HG03571 (cell line): Measurements from ENCODE around the gene BAIAP2L1.
"Not testable (repeated sequence)": the region's sequence is repeated elsewhere in the genome, so short reads cannot be mapped to it uniquely, and the experiment has no call there.

ENCODE experiments used
- ATAC-seq: cut with Tn5 transposase; IDR thresholded peaks from one replicate; pipeline ENCODE4 v1.9.1; 2021; ENCODE audit not compliant: unreplicated experiment

The BAIAP2L1 gene

GRCh38 chr7:98400542-98401340, at the start of gene BAIAP2L1:
TSS of gene BAIAP2L1 (minus strand) at chr7:98401090. CDS start at chr7:98400852, 238 bp downstream.
- ATAC-seq, result peak; percentile 77

- ATAC-seq, result no peak
Observed at GRCh38 chr7:98448766-98449165, 47.9 kb upstream of the BAIAP2L1 start.

- ATAC-seq, result not testable (repeated sequence)
Observed at GRCh38 chr7:98440992-98441391, 40.1 kb upstream of the BAIAP2L1 start.

GRCh38 chr7:98439484-98439883, 38.6 kb upstream of the BAIAP2L1 start:
- no peak for ATAC-seq

- no peak for ATAC-seq
Observed at GRCh38 chr7:98434087-98434486, 33.2 kb upstream of the BAIAP2L1 start.

- ATAC-seq, result no peak
Observed at GRCh38 chr7:98429799-98430198, 28.9 kb upstream of the BAIAP2L1 start.

- ATAC-seq, result no peak
Observed at GRCh38 chr7:98423043-98423442, 22.2 kb upstream of the BAIAP2L1 start.

GRCh38 chr7:98420966-98421612, 20.2 kb upstream of the BAIAP2L1 start:
- no peak for ATAC-seq

GRCh38 chr7:98419988-98420387, 19.1 kb upstream of the BAIAP2L1 start:
- not testable (repeated sequence) for ATAC-seq

- ATAC-seq, result not testable (repeated sequence)
Observed at GRCh38 chr7:98419316-98419691, 18.4 kb upstream of the BAIAP2L1 start.

- no peak for ATAC-seq
Observed at GRCh38 chr7:98418636-98419315, 17.9 kb upstream of the BAIAP2L1 start.

- ATAC-seq, result no peak
Observed at GRCh38 chr7:98418271-98418635, 17.4 kb upstream of the BAIAP2L1 start.

- ATAC-seq, result not testable (repeated sequence)
Observed at GRCh38 chr7:98417604-98418270, 16.8 kb upstream of the BAIAP2L1 start.

- no peak for ATAC-seq
Observed at GRCh38 chr7:98414205-98414900, 13.5 kb upstream of the BAIAP2L1 start.

GRCh38 chr7:98413655-98414054, 12.8 kb upstream of the BAIAP2L1 start:
- not testable (repeated sequence) for ATAC-seq

GRCh38 chr7:98409843-98410242, 9.0 kb upstream of the BAIAP2L1 start:
- no peak for ATAC-seq

GRCh38 chr7:98408146-98408545, 7.3 kb upstream of the BAIAP2L1 start:
- ATAC-seq, result not testable (repeated sequence)

- ATAC-seq, result no peak
Observed at GRCh38 chr7:98406827-98407226, 5.9 kb upstream of the BAIAP2L1 start.

- no peak for ATAC-seq
Observed at GRCh38 chr7:98404840-98405239, 4.0 kb upstream of the BAIAP2L1 start.

GRCh38 chr7:98399890-98400541, 874 bp downstream of the BAIAP2L1 start:
- ATAC-seq, result no peak
